SK-N-SH (cell line): ENCODE data around the gene CELF2. TPM values are rescaled to one million over a fixed set of nuclear protein-coding genes. Genes with fewer than 3 reads are reported as not detected.

Source experiments
- CTCF ChIA-PET: fragments of 300-600, 350-600 bp; formaldehyde crosslinking; extraction: SDS; loops from one replicate; lab custom pipeline; 2021; lab: Yijun Ruan, JAX
- POLR2A ChIA-PET: fragments of 350-600 bp; sonication (Branson Sonifier 250); formaldehyde crosslinking; extraction: SDS; loops from one replicate; lab custom pipeline; 2020; ENCODE audit warnings: antibody characterized with exemption, inconsistent platforms; lab: Yijun Ruan, JAX
- DNase-seq: peaks from one replicate; pipeline ENCODE4 v3.0.0; 2012
- H2AFZ ChIP-seq: fragments of 200-600 bp; sonication (generic); 2 replicates; pipeline ENCODE4 v1.8.1; 2016; ENCODE audit warnings: antibody characterized with exemption, mild to moderate bottlenecking, low read depth
- H3F3A ChIP-seq: fragments of 200-600 bp; sonication (generic); replicated peaks from 2 replicates; pipeline ENCODE3; 2016; ENCODE audit warnings: antibody characterized with exemption, mild to moderate bottlenecking; ENCODE audit not compliant: insufficient read depth
- H3K27ac ChIP-seq, 2 experiments: fragments of 200-500 bp in 1 of 2; fragments of 200-600 bp in 1 of 2; sonication (Bioruptor generic) in 1 of 2; sonication (generic), shearing (Covaris generic) in 1 of 2; 2 replicates each; pipeline versions ENCODE4 v1.5.1 to v1.6.1; 2014 to 2016; ENCODE audit warnings: low read depth in 2 of 2, inconsistent platforms in 1 of 2, low read length in 1 of 2, mild to moderate bottlenecking in 1 of 2, mixed read lengths in 1 of 2
- H3K27me3 ChIP-seq: fragments of 200-600 bp; sonication (generic), shearing (Covaris generic); 2 replicates; pipeline ENCODE4 v1.6.1; 2016; ENCODE audit warnings: mixed run types; ENCODE audit not compliant: insufficient read depth
- H3K36me3 ChIP-seq, 2 experiments: fragments of 200-500 bp in 1 of 2; fragments of 200-600 bp in 1 of 2; sonication (Bioruptor generic) in 1 of 2; sonication (generic) in 1 of 2; replicated peaks in 1 of 2; 2 replicates each; pipeline versions ENCODE3 to v1.5.1; 2014 to 2016; ENCODE audit warnings: low read length in 1 of 2, mild to moderate bottlenecking in 1 of 2; ENCODE audit not compliant: insufficient read depth in 2 of 2, control insufficient read depth in 1 of 2
- H3K4me1 ChIP-seq, 2 experiments: fragments of 200-500 bp in 1 of 2; fragments of 200-600 bp in 1 of 2; sonication (Bioruptor generic) in 1 of 2; sonication (generic), shearing (Covaris generic) in 1 of 2; 2 replicates each; pipeline versions ENCODE4 v1.5.1 to v1.6.1; 2014 to 2016; ENCODE audit warnings: low read depth in 1 of 2, low read length in 1 of 2, mixed run types in 1 of 2; ENCODE audit not compliant: insufficient read depth in 2 of 2, control insufficient read depth in 1 of 2
- H3K4me2 ChIP-seq: fragments of 200-600 bp; sonication (generic), shearing (Covaris generic); 2 replicates; pipeline ENCODE4 v1.6.1; 2017; ENCODE audit warnings: mixed run types
- H3K4me3 ChIP-seq, 2 experiments: fragments of 200-500 bp in 1 of 2; fragments of 200-600 bp in 1 of 2; sonication (Bioruptor generic) in 1 of 2; sonication (generic), shearing (Covaris generic) in 1 of 2; 2 replicates each; pipeline versions ENCODE4 v1.5.1 to v1.8.1; 2014 to 2016; ENCODE audit warnings: low read depth in 2 of 2, inconsistent platforms in 1 of 2, low read length in 1 of 2, mild to moderate bottlenecking in 1 of 2, mixed read lengths in 1 of 2, moderate library complexity in 1 of 2
- H3K79me2 ChIP-seq: fragments of 200-600 bp; sonication (generic); 2 replicates; pipeline ENCODE4 v1.8.1; 2017; ENCODE audit warnings: mild to moderate bottlenecking; ENCODE audit not compliant: insufficient read depth
- H3K9ac ChIP-seq: fragments of 200-600 bp; sonication (generic); 2 replicates; pipeline ENCODE4 v1.6.1; 2017; ENCODE audit warnings: mixed run types
- H3K9me2 ChIP-seq: fragments of 200-600 bp; sonication (generic); 2 replicates; pipeline ENCODE4 v1.6.1; 2017; ENCODE audit warnings: mixed run types
- H3K9me3 ChIP-seq: fragments of 200-600 bp; sonication (generic); 2 replicates; pipeline ENCODE4 v1.6.1; 2017; ENCODE audit warnings: mixed run types, mild to moderate bottlenecking, moderate library complexity
- H4K20me1 ChIP-seq: fragments of 200-600 bp; sonication (generic); 2 replicates; pipeline ENCODE4 v1.6.1; 2017; ENCODE audit warnings: mild to moderate bottlenecking, mixed run types; ENCODE audit not compliant: insufficient read depth
- MEF2A ChIP-seq: IDR thresholded peaks from 2 replicates; pipeline ENCODE4 v1.4.0; 2012; ENCODE audit warnings: low read depth, borderline replicate concordance
- RCOR1 ChIP-seq: fragments of 150-350 bp; IDR thresholded peaks from 2 replicates; pipeline ENCODE4 v1.6.1; 2017; ENCODE audit warnings: antibody characterized with exemption, low read length
- REST ChIP-seq: IDR thresholded peaks from 2 replicates; pipeline ENCODE4 v1.6.1; 2012; ENCODE audit warnings: mild to moderate bottlenecking, low read depth, low read length, moderate library complexity
- TEAD4 ChIP-seq: IDR thresholded peaks from 2 replicates; pipeline ENCODE4 v1.4.0; 2012; ENCODE audit warnings: mild to moderate bottlenecking, borderline replicate concordance; ENCODE audit not compliant: insufficient read depth
- USF1 ChIP-seq: IDR thresholded peaks from 2 replicates; pipeline ENCODE4 v1.4.0; 2012; ENCODE audit warnings: low read depth, borderline replicate concordance
- USF2 ChIP-seq: fragments of 150-350 bp; IDR thresholded peaks from 2 replicates; pipeline ENCODE4 v1.6.1; 2017; ENCODE audit warnings: antibody characterized with exemption, low read length, low read depth, borderline replicate concordance
- ZBTB33 ChIP-seq: IDR thresholded peaks from 2 replicates; pipeline ENCODE4 v1.4.0; 2012; ENCODE audit warnings: low read depth, borderline replicate concordance
- WGBS: methylation state at CpG from one replicate; pipeline ENCODE4 v1.1.6; 2017; ENCODE audit warnings: low lambda C conversion rate; 5-methylcytosine and 5-hydroxymethylcytosine counted together
- polyA plus RNA-seq, 3 experiments: library from polyadenylated mRNA; depleted of rRNA; stranded (reverse); fragments of >200 nt; gene quantifications; 2 replicates each; pipeline ENCODE4 v1.2.3, GENCODE V29; 2012

Gene CELF2
- polyA plus RNA-seq, 1 of the 3 experiments (the other 2 are of a cell fraction): 0.03 TPM

- no peak for TF ChIP-seq REST
- no peak for TF ChIP-seq TEAD4
These were observed 162.6 kb downstream of the CELF2 start (continued) for GRCh38 chr10:11180228-11180627.

GRCh38 chr10:11181978-11182377 is 164.3 kb downstream of the CELF2 start:
- Histone ChIP-seq H3F3A (no peaks in the 10 kb centered on the region), H2AFZ (no peak overlapping the region), H4K20me1 (no peaks in the 10 kb centered on the region), H3K36me3 (no peaks in the 10 kb centered on the region), H3K4me3 (no peak overlapping the region), H3K79me2 (no peaks in the 10 kb centered on the region), H3K9me3 (peaks cover 12% of the 10 kb centered on the region), H3K4me1 (peaks cover 0 to 2% of the 10 kb centered on the region in 2 experiments; a peak in 1 of 4 replicates), H3K9me2 (no peaks in the 10 kb centered on the region), H3K4me2 (no peak overlapping the region), H3K27me3 (no peaks in the 10 kb centered on the region), H3K27ac (no peak overlapping the region), H3K9ac (no peak overlapping the region)
- 23% methylated on average over 6 of the region's 6 CpGs for WGBS
- ChIA-PET CTCF (no interaction called here), POLR2A (no interaction called here)
- no peak for TF ChIP-seq USF1
- TF ChIP-seq MEF2A: no peak
- TF ChIP-seq ZBTB33: no peak
- no peak for TF ChIP-seq USF2
- no peak for TF ChIP-seq RCOR1
- DNase-seq: no peak
